GM23338 (cell line): Measurements from ENCODE around the gene EHF. TPM values are rescaled to one million over a fixed set of nuclear protein-coding genes. Genes with fewer than 3 reads are reported as not detected.

ENCODE experiments used
- ATAC-seq: fragments of 200-7000 bp; cut with Tn5 transposase; 3 replicates; pipeline ENCODE4 v1.9.1; 2020
- DNase-seq: peaks from one replicate; pipeline ENCODE4 v3.0.0-alpha.2; 2015; ENCODE audit warnings: low spot score
- H2AFZ ChIP-seq: fragments of 200-600 bp; sonication (generic); 2 replicates; pipeline ENCODE4 v1.8.0; 2016; ENCODE audit warnings: antibody characterized with exemption, mild to moderate bottlenecking, moderate library complexity
- H3F3A ChIP-seq: fragments of 200-600 bp; sonication (generic); replicated peaks from 2 replicates; pipeline ENCODE4 v1.8.0; 2017; ENCODE audit warnings: antibody characterized with exemption, mixed run types, low read depth
- H3K27ac ChIP-seq: fragments of 200-600 bp; sonication (generic); 2 replicates; pipeline ENCODE4 v1.6.1; 2016; ENCODE audit warnings: low read depth
- H3K27me3 ChIP-seq: fragments of 200-600 bp; sonication (generic); 2 replicates; pipeline ENCODE4 v1.8.0; 2016; ENCODE audit warnings: mild to moderate bottlenecking, mixed run types, moderate library complexity; ENCODE audit not compliant: insufficient read depth
- H3K36me3 ChIP-seq: fragments of 200-600 bp; sonication (generic); 2 replicates; pipeline ENCODE4 v1.8.0; 2016; ENCODE audit warnings: mild to moderate bottlenecking; ENCODE audit not compliant: insufficient read depth
- H3K4me1 ChIP-seq: fragments of 200-600 bp; sonication (generic); 2 replicates; pipeline ENCODE4 v1.8.0; 2016; ENCODE audit warnings: mild to moderate bottlenecking, moderate library complexity; ENCODE audit not compliant: insufficient read depth
- H3K4me2 ChIP-seq: fragments of 200-600 bp; sonication (generic); 2 replicates; pipeline ENCODE4 v1.7.1; 2017; ENCODE audit warnings: mixed run types
- H3K4me3 ChIP-seq: fragments of 200-600 bp; sonication (generic); 2 replicates; pipeline ENCODE4 v1.6.1; 2016; ENCODE audit warnings: mixed run types
- H3K79me2 ChIP-seq: fragments of 200-600 bp; sonication (generic); replicated peaks from 2 replicates; pipeline ENCODE4 v1.8.0; 2017; ENCODE audit warnings: mild to moderate bottlenecking; ENCODE audit not compliant: insufficient read depth
- H3K9me2 ChIP-seq: fragments of 200-600 bp; sonication (generic); 2 replicates; pipeline ENCODE4 v1.8.0; 2017; ENCODE audit not compliant: insufficient read depth
- H4K20me1 ChIP-seq: fragments of 200-600 bp; sonication (generic); replicated peaks from 2 replicates; pipeline ENCODE4 v1.8.0; 2017; ENCODE audit warnings: mild to moderate bottlenecking; ENCODE audit not compliant: insufficient read depth
- H3K27ac Mint-ChIP-seq: 2 replicates; pipeline ENCODE4 v1.8.0; 2020; ENCODE audit warnings: inconsistent platforms, mild to moderate bottlenecking, moderate library complexity, mixed read lengths
- H3K27me3 Mint-ChIP-seq: 3 replicates; pipeline ENCODE4 v1.8.0; 2022; ENCODE audit warnings: low read depth, mild to moderate bottlenecking, moderate library complexity, mixed read lengths, inconsistent platforms; ENCODE audit not compliant: insufficient read depth, poor library complexity
- H3K36me3 Mint-ChIP-seq: 3 replicates; pipeline ENCODE4 v1.8.0; 2021; ENCODE audit warnings: low read depth, mild to moderate bottlenecking, inconsistent platforms, moderate library complexity, mixed read lengths
- H3K4me1 Mint-ChIP-seq: 3 replicates; pipeline ENCODE4 v1.8.0; 2020; ENCODE audit warnings: mild to moderate bottlenecking, inconsistent platforms, mixed read lengths
- H3K4me3 Mint-ChIP-seq: 3 replicates; pipeline ENCODE4 v1.8.0; 2021; ENCODE audit warnings: moderate library complexity, mild to moderate bottlenecking, inconsistent platforms, mixed read lengths
- H3K9me3 Mint-ChIP-seq: 3 replicates; pipeline ENCODE4 v1.8.0; 2020; ENCODE audit warnings: moderate library complexity, mild to moderate bottlenecking, inconsistent platforms, mixed read lengths
- CREB1 ChIP-seq: fragments of 250-450 bp; sonication (Bioruptor Pico); IDR thresholded peaks from 2 replicates; pipeline ENCODE4 v1.5.0; 2020; ENCODE audit warnings: low read depth, mild to moderate bottlenecking, moderate library complexity
- CTCF ChIP-seq, 2 experiments: fragments of 200-600 bp in 1 of 2; sonication (generic) in 1 of 2; conservative IDR thresholded peaks; 2 replicates each; pipeline versions ENCODE4 v1.5.1 to v1.6.1; 2016 to 2017; ENCODE audit warnings: antibody characterized with exemption in 2 of 2, low read depth in 2 of 2, mild to moderate bottlenecking in 2 of 2, moderate library complexity in 1 of 2
- EZH2 ChIP-seq: fragments of 200-600 bp; sonication (generic); IDR thresholded peaks from one replicate; pipeline ENCODE4 v1.8.0; 2017; ENCODE audit warnings: antibody characterized with exemption, mild to moderate bottlenecking, low read depth; ENCODE audit not compliant: unreplicated experiment
- JUNB ChIP-seq: IDR thresholded peaks from one replicate; pipeline ENCODE4 v1.6.1; 2016; ENCODE audit warnings: antibody characterized with exemption; ENCODE audit not compliant: unreplicated experiment
- POLR2AphosphoS5 ChIP-seq: IDR thresholded peaks from 2 replicates; pipeline ENCODE4 v1.6.1; 2016; ENCODE audit warnings: antibody characterized with exemption, low read depth
- STAT1 ChIP-seq: IDR thresholded peaks from one replicate; pipeline ENCODE4 v1.6.1; 2016; ENCODE audit warnings: antibody characterized with exemption; ENCODE audit not compliant: unreplicated experiment
- ZNF114 ChIP-seq: fragments of 250-450 bp; sonication (Bioruptor Pico); IDR thresholded peaks from 2 replicates; pipeline ENCODE4 v1.5.0; 2020; ENCODE audit warnings: mild to moderate bottlenecking, moderate library complexity
- ZNF331 ChIP-seq: fragments of 250-450 bp; sonication (Bioruptor Pico); IDR thresholded peaks from 2 replicates; pipeline ENCODE4 v1.5.0; 2020; ENCODE audit warnings: low read depth, mild to moderate bottlenecking, moderate library complexity
- ZNF462 ChIP-seq: fragments of 250-450 bp; sonication (Bioruptor Pico); IDR thresholded peaks from 2 replicates; pipeline ENCODE4 v1.5.0; 2020; ENCODE audit warnings: mild to moderate bottlenecking, moderate library complexity
- polyA plus RNA-seq: library from polyadenylated mRNA; unstranded; fragments of >200 nt; fragmentation: Nextera tagmentation; extraction: Ambion mirVana; gene quantifications from 2 replicates; pipeline ENCODE4 v1.2.1, GENCODE V29; 2016
- total RNA-seq: library from RNA; depleted of rRNA; stranded (reverse); fragments of >200 nt; shearing (Covaris generic); gene quantifications from 2 replicates; pipeline ENCODE4 v1.2.3, GENCODE V29; 2014

Gene EHF
- total and polyA plus RNA-seq, 2 experiments from 2014 or later: not detected

- H3K27me3 Mint-ChIP-seq: peaks cover 3% of the 10 kb centered on the region
- Histone ChIP-seq H3K4me3 (no peak overlapping the region), H3K27me3 (no peaks in the 10 kb centered on the region), H3K79me2 (no peaks in the 10 kb centered on the region), H3K27ac (no peak overlapping the region), H3K4me2 (no peak overlapping the region), H3K9me2 (peaks cover 2% of the 10 kb centered on the region; the same call in 1 of the 2 replicates), H3K36me3 (no peaks in the 10 kb centered on the region), H3F3A (no peaks in the 10 kb centered on the region), H4K20me1 (no peaks in the 10 kb centered on the region), H2AFZ (no peak overlapping the region), H3K4me1 (peaks cover 9% of the 10 kb centered on the region; the same call in 1 of the 2 replicates)
- no peaks in the 10 kb centered on the region for H3K36me3 Mint-ChIP-seq
- H3K9me3 Mint-ChIP-seq: no peaks in the 10 kb centered on the region
- DNase-seq (no peak), ATAC-seq (no peak)
- no peak overlapping the region for H3K4me3 Mint-ChIP-seq
- TF ChIP-seq ZNF331 (no peak), EZH2 (no peak), ZNF462 (no peak)
- H3K4me1 Mint-ChIP-seq: peaks cover 8% of the 10 kb centered on the region; the same call in 2 of the 3 replicates
- no peak overlapping the region for H3K27ac Mint-ChIP-seq
Measured at GRCh38 chr11:34667810-34668582, 47.1 kb downstream of the EHF start.

GRCh38 chr11:34668583-34669053, 47.7 kb downstream of the EHF start:
- Histone ChIP-seq H3K79me2 (no peaks in the 10 kb centered on the region), H3K27me3 (no peaks in the 10 kb centered on the region), H4K20me1 (no peaks in the 10 kb centered on the region), H3K36me3 (no peaks in the 10 kb centered on the region), H3K27ac (no peak overlapping the region), H3K4me2 (no peak overlapping the region), H2AFZ (no peak overlapping the region), H3F3A (no peaks in the 10 kb centered on the region), H3K4me1 (peaks cover 9% of the 10 kb centered on the region; the same call in 1 of the 2 replicates), H3K9me2 (peaks cover 2% of the 10 kb centered on the region; the same call in 1 of the 2 replicates), H3K4me3 (no peak overlapping the region)
- no peak overlapping the region for H3K4me3 Mint-ChIP-seq
- H3K27me3 Mint-ChIP-seq: peaks cover 3% of the 10 kb centered on the region
- peaks cover 8% of the 10 kb centered on the region; the same call in 2 of the 3 replicates for H3K4me1 Mint-ChIP-seq
- no peak overlapping the region; the same call in 1 of the 2 replicates for H3K27ac Mint-ChIP-seq
- H3K9me3 Mint-ChIP-seq: no peaks in the 10 kb centered on the region
- H3K36me3 Mint-ChIP-seq: no peaks in the 10 kb centered on the region
- DNase-seq (no peak), ATAC-seq (no peak)
- TF ChIP-seq CTCF (conservative IDR thresholded peaks at IDR 0.05; ENCODE audit: low read depth in 2 of 2) (no peak), STAT1 (no peak), JUNB (no peak), ZNF114 (CRISPR knock-in tag) (no peak), CREB1 (no peak), POLR2AphosphoS5 (no peak), ZNF331 (no peak)
